GM18861 (cell line): ENCODE results near the gene CD79B.

Experiments
- ATAC-seq: cut with Tn5 transposase; IDR thresholded peaks from one replicate; pipeline ENCODE4 v1.9.1; 2021; ENCODE audit not compliant: unreplicated experiment

The CD79B gene

GRCh38 chr17:63931981-63932561 lies at the start of gene CD79B:
TSS of gene CD79B (minus strand) at chr17:63932331. CDS start at chr17:63932261, 70 bp downstream.
- peak; percentile 63 for ATAC-seq

DNA sequence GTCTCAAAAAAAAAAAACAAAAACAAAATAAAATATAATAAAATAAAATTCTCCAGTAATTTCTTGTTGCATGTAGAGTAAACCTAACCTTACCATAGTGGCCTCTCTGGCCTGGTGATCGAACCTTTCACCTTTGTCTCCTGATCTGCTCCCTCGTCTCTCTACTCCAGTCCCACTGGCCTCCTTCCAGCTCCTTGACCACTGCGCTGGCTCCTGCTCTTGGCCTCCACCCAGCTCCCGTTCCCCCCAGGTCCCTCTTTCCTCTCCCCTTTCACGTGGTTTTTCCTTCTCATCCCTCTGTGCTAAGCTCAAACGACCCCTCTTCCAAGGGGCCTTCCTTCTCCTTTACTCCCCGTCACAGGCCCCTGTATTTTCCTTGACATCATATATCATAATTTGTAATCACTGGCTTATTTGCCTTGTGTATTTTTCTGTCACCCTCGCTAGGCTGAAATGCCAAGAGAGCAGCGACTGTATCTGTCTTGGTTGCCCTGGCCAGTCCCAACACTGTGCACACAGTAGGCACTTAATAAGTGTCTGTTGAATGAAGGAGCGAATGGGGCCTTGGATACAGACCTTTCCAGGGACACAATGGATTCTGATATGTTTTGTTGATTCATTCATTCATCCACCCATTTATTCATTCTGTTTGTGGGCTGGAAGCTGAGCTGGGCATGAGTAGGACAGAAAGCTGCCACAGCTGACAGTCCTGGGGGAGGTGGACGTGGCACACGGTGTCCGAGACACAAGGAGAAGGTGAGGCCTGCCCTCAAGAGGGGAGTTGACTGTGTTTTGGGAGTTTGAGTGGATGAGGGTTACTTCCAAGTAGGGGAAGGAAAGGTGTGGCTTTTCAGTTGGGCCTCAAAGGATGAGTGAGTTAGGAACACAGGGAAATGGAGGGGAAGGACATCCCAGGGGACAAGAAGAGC lies 46.4 kb upstream of the CD79B start:
- ATAC-seq = no peak

DNA sequence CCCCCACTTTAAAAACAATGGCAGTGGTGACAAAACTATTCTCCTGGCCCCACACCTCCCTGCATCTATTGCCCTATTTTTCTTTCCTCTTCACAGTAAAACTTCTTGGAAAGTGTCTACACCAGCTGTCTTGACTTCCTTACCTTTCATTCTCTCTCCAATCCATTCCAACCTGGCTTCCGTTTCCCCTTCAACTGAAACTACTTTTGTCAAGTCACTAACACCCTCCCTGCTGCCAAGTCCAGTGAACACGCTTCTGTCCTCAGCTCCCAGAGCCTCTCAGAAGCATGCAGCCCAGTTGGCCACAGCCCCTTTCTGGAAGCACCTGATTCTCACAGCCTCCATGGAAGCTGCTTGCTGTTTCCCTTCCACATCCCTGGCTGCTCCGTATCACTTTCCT lies 44.6 kb upstream of the CD79B start:
- no peak for ATAC-seq

GRCh38 chr17:63975541-63976092 lies 43.5 kb upstream of the CD79B start:
- no peak for ATAC-seq

DNA sequence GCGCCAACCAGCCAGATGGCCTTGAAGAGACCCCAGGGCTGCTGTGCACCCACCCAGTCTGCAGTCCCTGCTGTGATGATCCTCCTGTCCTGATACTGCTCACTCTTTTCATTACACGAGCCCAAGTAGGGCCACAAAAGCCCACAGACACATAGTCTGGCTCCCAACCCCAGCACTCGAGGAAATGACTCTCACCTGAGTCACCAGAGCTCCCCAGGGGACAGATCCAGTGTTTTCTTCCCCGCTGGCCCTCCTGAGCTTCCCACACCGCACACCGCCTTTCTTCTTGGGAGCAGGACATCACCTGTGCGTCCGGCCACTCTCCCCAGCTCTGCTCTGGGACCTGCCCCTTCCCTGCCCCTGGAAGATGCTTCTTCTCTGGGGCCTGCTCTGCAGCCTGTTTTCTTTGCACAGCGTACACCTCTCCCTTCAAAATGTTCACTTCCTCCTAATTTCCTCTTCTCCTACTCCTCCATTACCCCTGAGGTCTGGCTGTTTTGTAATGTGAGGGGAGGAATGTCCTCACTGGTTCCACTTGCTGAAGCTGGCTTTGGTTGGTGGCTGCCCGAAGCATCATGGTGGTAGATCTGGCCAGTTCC lies 42.6 kb upstream of the CD79B start:
- ATAC-seq = no peak

- no peak for ATAC-seq
These were observed 41.9 kb upstream of the CD79B start for GRCh38 chr17:63973930-63974593.

- ATAC-seq = no peak
These were observed 41.1 kb upstream of the CD79B start for GRCh38 chr17:63973247-63973646.

GRCh38 chr17:63972796-63973195 lies 40.7 kb upstream of the CD79B start, which contains the start of gene SCN4A:
TSS of gene SCN4A (minus strand) at chr17:63972918. CDS start at chr17:63972841, 77 bp downstream.
- no peak for ATAC-seq

DNA sequence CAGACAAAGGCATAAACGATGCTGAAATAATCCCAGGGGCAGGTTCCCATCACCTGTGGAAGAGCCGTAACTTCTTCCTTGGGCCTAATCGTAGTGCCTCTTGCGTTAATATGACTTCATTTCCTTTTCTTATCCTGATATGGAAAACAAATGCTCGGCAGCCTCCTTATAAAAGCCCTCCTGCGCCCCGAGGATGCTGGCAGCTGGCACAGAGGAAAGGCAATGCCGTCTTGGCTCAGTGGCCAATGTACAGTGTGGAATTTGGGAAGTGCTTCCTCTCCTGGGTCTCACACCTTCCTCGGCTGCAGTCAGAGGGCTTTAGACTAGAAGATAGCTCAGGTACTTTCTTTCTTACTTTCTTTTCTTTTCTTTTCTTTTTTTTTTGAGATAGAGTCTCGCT lies 37.1 kb upstream of the CD79B start:
- no peak for ATAC-seq

GRCh38 chr17:63967953-63968352 lies 35.8 kb upstream of the CD79B start:
- no peak for ATAC-seq

GRCh38 chr17:63966646-63967264 lies 34.6 kb upstream of the CD79B start:
- peak; percentile 46 for ATAC-seq

- ATAC-seq = no peak
These were observed 31.0 kb upstream of the CD79B start for GRCh38 chr17:63963123-63963522.

- no peak for ATAC-seq
These were observed 30.2 kb upstream of the CD79B start for GRCh38 chr17:63962298-63962744.

DNA sequence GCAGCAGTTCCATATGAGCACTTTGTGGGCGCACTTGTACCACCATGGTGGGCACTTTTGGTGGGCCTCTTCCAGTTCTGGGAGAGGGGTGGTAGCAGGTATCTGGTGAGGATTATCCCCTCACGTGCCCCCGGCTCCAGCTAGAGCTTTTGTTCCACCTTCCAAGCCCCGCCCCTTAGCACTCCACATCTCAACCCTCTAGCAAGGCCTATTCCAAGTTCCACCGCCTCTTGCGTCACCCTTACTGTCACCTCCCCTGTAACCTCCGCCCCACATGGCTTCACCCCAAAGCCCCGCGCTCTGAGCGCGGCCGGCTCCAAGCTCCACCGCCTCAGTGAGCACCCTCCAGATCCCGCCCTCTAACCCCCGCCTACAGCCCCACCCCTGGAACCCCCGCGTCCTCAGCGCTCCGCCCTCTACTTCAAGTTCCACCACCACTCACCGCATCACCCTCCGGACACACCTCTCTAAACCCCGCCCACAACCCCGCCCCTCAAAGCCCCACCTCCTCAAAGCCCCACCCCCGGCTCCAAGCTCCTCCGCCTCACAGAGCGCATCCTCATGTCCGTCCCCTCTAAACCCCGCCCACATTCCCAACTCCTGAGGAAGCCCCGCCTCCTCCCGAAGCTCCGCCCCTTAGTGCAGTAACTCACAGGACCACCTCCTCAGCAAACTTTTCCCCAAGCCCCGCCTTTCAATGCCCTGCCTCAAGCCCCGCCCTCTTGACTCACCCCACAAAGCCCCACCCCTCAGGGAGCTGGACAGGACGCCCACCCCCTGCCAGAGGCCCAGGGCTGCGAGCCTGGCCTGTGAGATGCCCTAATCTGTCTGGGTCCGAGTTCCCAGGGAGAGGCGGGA lies 29.5 kb upstream of the CD79B start:
- ATAC-seq = no peak

DNA sequence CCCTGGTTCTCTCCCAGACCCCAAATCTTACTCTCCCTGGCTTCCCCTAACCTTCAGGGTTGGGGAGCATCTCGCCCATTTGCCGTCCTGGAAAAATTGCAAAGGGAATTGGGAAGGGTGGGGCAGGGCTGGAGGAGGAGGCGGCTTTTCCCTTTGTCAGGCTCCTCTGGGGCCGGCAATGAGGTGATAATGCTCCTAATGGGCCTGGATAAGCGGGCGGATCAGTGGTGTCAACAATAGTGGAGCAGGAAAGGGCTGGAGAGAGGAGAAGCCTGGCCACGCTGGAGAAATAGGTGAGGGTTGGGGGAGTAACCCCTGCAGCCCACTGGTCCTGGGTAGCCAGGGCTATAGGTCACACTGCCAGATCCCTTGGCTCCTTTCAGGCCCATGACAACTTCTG lies 28.3 kb upstream of the CD79B start:
- no peak for ATAC-seq

GRCh38 chr17:63960006-63960405 lies 27.9 kb upstream of the CD79B start:
- ATAC-seq = no peak

- ATAC-seq = no peak
These were observed 24.3 kb upstream of the CD79B start for GRCh38 chr17:63956296-63956920.

DNA sequence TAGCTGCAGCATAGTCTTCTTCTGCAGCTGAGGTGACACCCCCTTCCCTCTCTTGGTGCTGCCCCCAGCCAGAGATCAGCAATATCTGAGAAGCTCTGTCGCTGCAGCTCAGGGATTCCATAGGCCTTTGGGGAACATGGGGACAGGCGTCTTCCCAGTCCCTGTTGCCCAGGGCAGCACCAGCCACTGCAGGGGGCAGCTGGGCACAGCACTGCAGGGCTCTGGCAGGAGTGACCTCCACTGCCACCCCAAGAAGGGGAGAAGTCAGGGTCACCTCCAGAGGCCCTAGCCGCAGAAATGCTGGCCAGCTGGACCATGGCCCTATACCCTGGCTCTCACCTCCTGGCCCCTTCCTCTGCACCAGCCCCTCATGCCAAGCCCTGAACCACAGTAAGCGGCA lies 23.7 kb upstream of the CD79B start:
- no peak for ATAC-seq

GRCh38 chr17:63955232-63955631 lies 23.1 kb upstream of the CD79B start:
- no peak for ATAC-seq
